GM21447 (cell line): ENCODE data around the gene TEX38.
"Not testable (repeated sequence)": the region's sequence is repeated elsewhere in the genome, so short reads cannot be mapped to it uniquely, and the experiment has no call there.

Experiments used
- ATAC-seq: cut with Tn5 transposase; IDR thresholded peaks from one replicate; pipeline ENCODE4 v1.9.1; 2021; ENCODE audit not compliant: unreplicated experiment

TEX38 gene

GRCh38 chr1:46654698-46655097, 17.0 kb upstream of the TEX38 start:
- not testable (repeated sequence) for ATAC-seq

GRCh38 chr1:46655848-46656247, 15.8 kb upstream of the TEX38 start:
- ATAC-seq = no peak

- ATAC-seq = no peak
Measured at GRCh38 chr1:46656643-46657042, 15.0 kb upstream of the TEX38 start.

GRCh38 chr1:46657775-46658174, 13.9 kb upstream of the TEX38 start:
- ATAC-seq = no peak

- no peak for ATAC-seq
Measured at GRCh38 chr1:46659307-46659870, 12.3 kb upstream of the TEX38 start.

GRCh38 chr1:46660116-46660515, 11.5 kb upstream of the TEX38 start:
- peak; percentile 95 for ATAC-seq

GRCh38 chr1:46662919-46663318, 8.7 kb upstream of the TEX38 start:
- ATAC-seq = not testable (repeated sequence)

- no peak for ATAC-seq
Measured at GRCh38 chr1:46665983-46666382, 5.7 kb upstream of the TEX38 start.

- peak; percentile 63 for ATAC-seq
Measured at GRCh38 chr1:46667782-46668760, 3.6 kb upstream of the TEX38 start, which contains the start of gene ATPAF1. Gene ATPAF1 (minus strand): TSS chr1:46668364. CDS start chr1:46668322, 42 bp downstream.

- no peak for ATAC-seq
Measured at GRCh38 chr1:46670134-46670533, 1.5 kb upstream of the TEX38 start.

- ATAC-seq = no peak
Measured at GRCh38 chr1:46672696-46673095, 1.0 kb downstream of the TEX38 start.

GRCh38 chr1:46673749-46674182, 2.1 kb downstream of the TEX38 start:
- ATAC-seq = no peak

GRCh38 chr1:46675549-46676314, 4.1 kb downstream of the TEX38 start:
- peak; percentile 79 for ATAC-seq

GRCh38 chr1:46676531-46676930, 4.9 kb downstream of the TEX38 start:
- no peak for ATAC-seq

GRCh38 chr1:46677339-46677738, 5.7 kb downstream of the TEX38 start:
- ATAC-seq = no peak

- ATAC-seq = no peak
Measured at GRCh38 chr1:46679789-46680573, 8.3 kb downstream of the TEX38 start.

GRCh38 chr1:46681333-46682034, 9.8 kb downstream of the TEX38 start:
- ATAC-seq = no peak

- ATAC-seq = no peak
Measured at GRCh38 chr1:46682064-46682463, 10.4 kb downstream of the TEX38 start.

GRCh38 chr1:46684670-46685069, 13.0 kb downstream of the TEX38 start:
- no peak for ATAC-seq

GRCh38 chr1:46686255-46686654, 14.6 kb downstream of the TEX38 start:
- ATAC-seq = no peak
